Stimulated activated CD8-positive, alpha-beta memory T cell treated with anti-CD3 and anti-CD28 coated beads, Interleukin-12 subunit alpha, Interleukin-12 subunit beta, amount 100 ng/mL, for 24 hours (primary cell): Measurements from ENCODE around the gene FGD2.

Source experiments
- DNase-seq: peaks from one replicate; pipeline ENCODE4 v3.0.0-alpha.2; 2020; ENCODE audit errors: extremely low read depth

Gene FGD2

GRCh38 chr6:37005061-37005810 is at the start of gene FGD2:
TSS of gene FGD2 (plus strand) at chr6:37005655. CDS start at chr6:37005818, 163 bp downstream.
- DNase-seq = no peak

- DNase-seq = no peak
Observed at GRCh38 chr6:36955671-36956445, 49.6 kb upstream of the FGD2 start.

- no peak for DNase-seq
Observed at GRCh38 chr6:36956446-36956820, 49.0 kb upstream of the FGD2 start.

GRCh38 chr6:36957773-36958271 is 47.6 kb upstream of the FGD2 start:
- no peak for DNase-seq

DNA sequence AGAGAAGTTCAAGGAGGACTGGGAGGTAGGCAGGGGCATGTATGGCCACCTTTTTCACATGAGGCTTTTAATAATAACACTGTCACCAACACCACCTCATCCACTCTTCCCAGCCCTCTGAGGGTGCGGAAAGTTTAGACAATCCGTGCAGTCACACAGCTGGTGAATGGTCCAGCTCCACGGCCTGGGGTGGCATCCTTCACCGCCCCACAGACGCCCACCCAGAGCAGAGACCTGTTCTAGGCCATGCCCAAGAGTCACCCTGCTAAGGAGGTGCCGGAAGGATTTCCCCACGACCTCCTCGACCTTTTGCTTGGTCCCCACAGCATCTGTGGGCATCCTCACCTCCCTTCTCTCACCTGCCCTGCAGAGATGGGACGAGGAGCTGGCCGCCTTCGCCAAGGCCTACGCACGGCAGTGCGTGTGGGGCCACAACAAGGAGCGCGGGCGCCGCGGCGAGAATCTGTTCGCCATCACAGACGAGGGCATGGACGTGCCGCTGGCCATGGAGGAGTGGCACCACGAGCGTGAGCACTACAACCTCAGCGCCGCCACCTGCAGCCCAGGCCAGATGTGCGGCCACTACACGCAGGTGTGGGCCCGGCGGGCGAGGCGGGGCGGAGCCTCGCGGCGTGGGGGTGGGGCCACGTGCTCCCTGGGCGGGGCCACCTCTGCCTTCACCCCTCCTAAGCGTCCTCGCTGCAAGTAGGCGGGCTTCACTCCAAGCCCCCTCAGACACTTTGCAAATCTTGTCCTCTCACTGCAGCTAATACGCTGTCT is 46.5 kb upstream of the FGD2 start:
- DNase-seq = no peak

- DNase-seq = no peak
Observed at GRCh38 chr6:36959555-36960250, 45.8 kb upstream of the FGD2 start.

- no peak for DNase-seq
Observed at GRCh38 chr6:36961441-36962435, 43.7 kb upstream of the FGD2 start.

DNA sequence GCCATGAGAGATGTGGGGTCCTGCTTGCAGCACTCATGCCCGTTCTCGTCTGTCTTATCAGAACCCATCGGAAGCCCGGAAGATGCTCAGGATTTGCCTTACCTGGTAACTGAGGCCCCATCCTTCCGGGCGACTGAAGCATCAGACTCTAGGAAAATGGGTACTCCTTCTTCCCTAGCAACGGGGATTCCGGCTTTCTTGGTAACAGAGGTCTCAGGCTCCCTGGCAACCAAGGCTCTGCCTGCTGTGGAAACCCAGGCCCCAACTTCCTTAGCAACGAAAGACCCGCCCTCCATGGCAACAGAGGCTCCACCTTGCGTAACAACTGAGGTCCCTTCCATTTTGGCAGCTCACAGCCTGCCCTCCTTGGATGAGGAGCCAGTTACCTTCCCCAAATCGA is 42.6 kb upstream of the FGD2 start:
- DNase-seq = peak; percentile 24

- DNase-seq = no peak
Observed at GRCh38 chr6:36963451-36964290, 41.8 kb upstream of the FGD2 start.

DNA sequence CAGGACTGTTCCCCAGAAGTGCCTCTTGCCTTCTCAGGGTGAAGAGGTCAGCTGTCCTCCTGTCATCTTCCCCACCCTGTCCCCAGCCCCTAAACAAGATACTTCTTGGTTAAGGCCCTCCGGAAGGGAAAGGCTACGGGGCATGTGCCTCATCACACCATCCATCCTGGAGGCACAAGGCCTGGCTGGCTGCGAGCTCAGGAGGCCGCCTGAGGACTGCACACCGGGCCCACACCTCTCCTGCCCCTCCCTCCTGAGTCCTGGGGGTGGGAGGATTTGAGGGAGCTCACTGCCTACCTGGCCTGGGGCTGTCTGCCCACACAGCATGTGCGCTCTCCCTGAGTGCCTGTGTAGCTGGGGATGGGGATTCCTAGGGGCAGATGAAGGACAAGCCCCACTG is 41.1 kb upstream of the FGD2 start:
- DNase-seq = no peak

DNA sequence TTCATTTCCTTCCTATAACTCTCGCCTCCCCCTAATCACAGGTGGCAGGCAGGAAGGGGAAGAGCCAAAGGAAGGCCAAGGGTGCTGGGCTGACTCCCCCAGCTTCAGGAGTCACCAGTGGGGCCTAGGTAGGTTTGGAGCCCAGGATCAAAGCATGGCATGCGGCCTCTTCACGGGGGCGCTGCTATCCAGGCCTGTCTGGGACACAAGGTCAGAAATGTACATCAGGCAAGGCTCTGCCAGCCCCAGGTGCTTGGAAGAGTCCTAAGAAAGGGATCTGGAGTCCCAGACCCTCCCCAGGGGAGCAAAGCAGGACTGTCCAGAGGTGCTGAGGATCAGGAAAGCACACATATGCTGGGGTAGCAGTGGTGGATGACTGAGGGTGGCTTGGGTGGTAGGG is 40.5 kb upstream of the FGD2 start:
- no peak for DNase-seq

DNA sequence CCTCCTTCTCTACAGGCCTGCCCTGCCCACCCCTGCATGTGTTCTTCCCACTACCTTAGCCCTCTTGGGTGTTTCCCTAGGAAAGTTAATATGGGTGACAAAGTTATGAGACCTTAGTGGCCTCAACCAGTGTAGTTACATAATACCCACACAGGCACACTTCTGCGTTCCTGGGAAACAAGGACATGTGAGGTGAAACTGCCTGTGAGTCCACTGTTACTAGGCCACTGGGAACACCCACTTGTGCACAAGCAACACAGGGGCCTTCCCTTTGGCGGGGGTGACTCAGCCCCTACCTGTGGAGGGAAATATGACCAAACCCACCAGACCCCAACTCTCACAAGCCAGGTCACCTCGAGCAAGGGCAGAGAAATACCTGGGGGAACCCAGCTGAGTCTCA is 38.2 kb upstream of the FGD2 start:
- DNase-seq = no peak

GRCh38 chr6:36967757-36968156 is 37.7 kb upstream of the FGD2 start:
- DNase-seq = no peak

- no peak for DNase-seq
Observed at GRCh38 chr6:36968266-36968977, 37.0 kb upstream of the FGD2 start.

DNA sequence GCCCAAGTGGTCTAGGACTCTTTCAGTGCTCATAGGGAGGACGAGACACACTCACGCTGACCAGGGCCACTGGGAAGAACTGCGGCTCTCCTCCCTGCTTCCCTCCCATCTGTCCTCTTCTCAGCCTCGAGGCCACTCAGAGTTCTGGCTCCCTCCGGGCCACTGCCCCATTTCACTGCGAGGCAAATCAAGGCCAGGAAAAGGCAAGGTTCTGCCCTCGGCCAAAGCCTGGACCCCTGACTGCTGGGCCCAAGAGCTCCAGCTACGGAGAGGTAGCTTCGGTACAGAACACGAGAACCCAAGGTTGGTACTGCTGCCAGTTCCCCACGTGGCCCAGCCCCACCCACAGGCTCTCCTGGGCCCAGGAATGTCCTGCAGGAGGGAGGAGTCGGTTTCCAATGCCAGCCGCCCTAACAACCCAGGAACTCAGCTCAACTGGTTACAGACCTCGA is 36.2 kb upstream of the FGD2 start:
- DNase-seq = no peak

- DNase-seq = no peak
Observed at GRCh38 chr6:36969988-36970891, 35.2 kb upstream of the FGD2 start.
